DOHH2 (cell line): ENCODE measurements around the gene SOHLH2.

ENCODE experiments used
- H3F3A ChIP-seq: fragments of 200-600 bp; sonication (generic), shearing (Covaris generic); 2 replicates; pipeline ENCODE4 v1.6.0; 2016; ENCODE audit warnings: antibody characterized with exemption, mild to moderate bottlenecking; ENCODE audit not compliant: control insufficient read depth, insufficient read depth
- H3K27ac ChIP-seq: fragments of 200-600 bp; sonication (generic); 2 replicates; pipeline ENCODE4 v1.5.1; 2014; ENCODE audit warnings: low read depth, mild to moderate bottlenecking, low read length, moderate library complexity
- H3K27me3 ChIP-seq: fragments of 200-600 bp; sonication (generic); 2 replicates; pipeline ENCODE4 v1.6.1; 2014; ENCODE audit warnings: mild to moderate bottlenecking, low read length, mixed read lengths; ENCODE audit not compliant: control insufficient read depth
- H3K36me3 ChIP-seq: fragments of 200-600 bp; sonication (generic); 2 replicates; pipeline ENCODE4 v1.6.1; 2014; ENCODE audit warnings: mild to moderate bottlenecking, low read length, moderate library complexity, mixed read lengths; ENCODE audit not compliant: control insufficient read depth
- H3K4me1 ChIP-seq: fragments of 200-600 bp; sonication (generic); 2 replicates; pipeline ENCODE4 v1.6.1; 2014; ENCODE audit warnings: mild to moderate bottlenecking, low read length, mixed read lengths; ENCODE audit not compliant: control insufficient read depth
- H3K4me2 ChIP-seq: fragments of 200-600 bp; sonication (generic); 2 replicates; pipeline ENCODE4 v1.6.0; 2014; ENCODE audit warnings: mild to moderate bottlenecking, low read length, moderate library complexity
- H3K4me3 ChIP-seq: fragments of 200-600 bp; sonication (generic); 2 replicates; pipeline ENCODE4 v1.5.1; 2014; ENCODE audit warnings: mild to moderate bottlenecking, low read length, mixed read lengths
- H3K79me2 ChIP-seq: fragments of 200-600 bp; sonication (generic); 2 replicates; pipeline ENCODE4 v1.6.1; 2014; ENCODE audit warnings: mild to moderate bottlenecking, low read length, mixed read lengths; ENCODE audit not compliant: control insufficient read depth
- H3K9me2 ChIP-seq: fragments of 200-600 bp; sonication (generic); replicated peaks from 2 replicates; pipeline ENCODE4 v1.6.1; 2014; ENCODE audit warnings: mild to moderate bottlenecking, low read length, mixed read lengths; ENCODE audit not compliant: control insufficient read depth
- H3K9me3 ChIP-seq: fragments of 200-600 bp; sonication (generic); 2 replicates; pipeline ENCODE4 v1.6.1; 2014; ENCODE audit warnings: antibody characterized with exemption, low read length, mixed read lengths; ENCODE audit not compliant: control insufficient read depth, insufficient read depth
- H4K20me1 ChIP-seq: fragments of 200-600 bp; sonication (generic); 2 replicates; pipeline ENCODE4 v1.6.0; 2014; ENCODE audit warnings: low read depth, mild to moderate bottlenecking, antibody characterized with exemption, low read length, moderate library complexity; ENCODE audit not compliant: control insufficient read depth, insufficient read depth
- CTCF ChIP-seq: fragments of 200-600 bp; sonication (generic); IDR thresholded peaks from one replicate; pipeline ENCODE4 v1.5.1; 2014; ENCODE audit warnings: antibody characterized with exemption, mild to moderate bottlenecking, low read depth, low read length; ENCODE audit not compliant: poor library complexity, severe bottlenecking
- EZH2phosphoT487 ChIP-seq: fragments of 200-600 bp; sonication (generic); IDR thresholded peaks from 2 replicates; pipeline ENCODE4 v1.6.1; 2017; ENCODE audit warnings: borderline replicate concordance, mild to moderate bottlenecking, antibody characterized with exemption, low read length, moderate library complexity, mixed read lengths

The SOHLH2 gene

DNA sequence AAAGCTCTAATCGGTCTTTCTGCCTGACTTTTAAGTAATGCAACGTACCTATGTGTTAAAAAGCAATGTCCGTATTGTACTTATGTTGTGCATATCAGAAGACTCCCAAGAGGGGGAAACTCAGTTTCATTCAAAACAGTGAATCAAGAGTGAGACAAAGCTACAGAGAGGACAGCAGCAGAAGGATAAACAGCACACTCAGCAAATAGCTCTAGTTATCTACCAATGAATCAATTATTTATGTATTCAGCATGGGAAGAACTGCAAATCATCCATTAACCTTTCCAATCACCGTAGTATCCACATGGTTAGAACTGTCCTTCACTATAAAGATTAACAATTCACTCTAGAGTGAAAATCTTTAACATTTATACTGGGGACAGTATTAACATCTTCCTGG is 36.7 kb upstream of the SOHLH2 start:
- no peaks in the 10 kb centered on the region for H3K27me3 ChIP-seq
- no peak overlapping the region for H3K27ac ChIP-seq
- no peaks in the 10 kb centered on the region for H3K9me2 ChIP-seq
- H3K9me3 ChIP-seq, result no peaks in the 10 kb centered on the region
- no peaks in the 10 kb centered on the region for H4K20me1 ChIP-seq
- no peak overlapping the region for H3K4me2 ChIP-seq
- H3K4me1 ChIP-seq, result no peaks in the 10 kb centered on the region
- H3K79me2 ChIP-seq, result no peaks in the 10 kb centered on the region
- H3F3A ChIP-seq, result no peaks in the 10 kb centered on the region
- H3K4me3 ChIP-seq, result no peak overlapping the region
- TF ChIP-seq EZH2phosphoT487 (no peak), CTCF (no peak)
- H3K36me3 ChIP-seq, result no peaks in the 10 kb centered on the region

DNA sequence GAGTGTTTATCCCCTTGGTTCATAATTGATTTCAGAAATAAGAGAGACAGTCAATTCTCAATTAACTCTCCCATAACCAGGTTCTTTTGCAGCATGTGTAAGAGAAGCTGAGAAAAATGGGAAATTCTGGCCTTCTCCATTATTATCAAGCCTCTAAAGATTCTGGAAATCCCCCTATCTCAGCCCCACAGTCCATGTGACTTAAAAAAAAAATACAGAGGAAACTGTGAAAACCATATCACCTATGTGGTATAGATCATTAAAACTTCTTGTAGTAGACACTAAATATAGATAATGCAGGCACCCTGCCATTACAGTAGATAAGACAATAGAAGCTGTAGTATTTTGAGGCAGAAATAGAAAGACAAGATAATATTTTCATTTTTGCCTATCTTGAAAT is 34.3 kb upstream of the SOHLH2 start:
- no peaks in the 10 kb centered on the region for H3K27me3 ChIP-seq
- H3K9me3 ChIP-seq, result no peaks in the 10 kb centered on the region
- H3K4me3 ChIP-seq, result no peak overlapping the region
- TF ChIP-seq CTCF (no peak), EZH2phosphoT487 (no peak)
- H4K20me1 ChIP-seq, result no peaks in the 10 kb centered on the region
- H3K79me2 ChIP-seq, result no peaks in the 10 kb centered on the region
- H3K4me2 ChIP-seq, result no peak overlapping the region
- no peak overlapping the region for H3K27ac ChIP-seq
- H3K4me1 ChIP-seq, result no peaks in the 10 kb centered on the region
- H3F3A ChIP-seq, result no peaks in the 10 kb centered on the region
- no peaks in the 10 kb centered on the region for H3K9me2 ChIP-seq
- H3K36me3 ChIP-seq, result no peaks in the 10 kb centered on the region

- Histone ChIP-seq H3F3A (no peaks in the 10 kb centered on the region), H3K27ac (no peak overlapping the region), H3K4me2 (no peak overlapping the region), H3K27me3 (no peaks in the 10 kb centered on the region), H3K9me3 (no peaks in the 10 kb centered on the region), H3K79me2 (no peaks in the 10 kb centered on the region), H3K9me2 (no peaks in the 10 kb centered on the region), H3K36me3 (no peaks in the 10 kb centered on the region), H3K4me1 (no peaks in the 10 kb centered on the region), H4K20me1 (no peaks in the 10 kb centered on the region), H3K4me3 (no peak overlapping the region)
- TF ChIP-seq EZH2phosphoT487 (no peak), CTCF (no peak)
Observed at GRCh38 chr13:36244990-36245389, 30.6 kb upstream of the SOHLH2 start.

DNA sequence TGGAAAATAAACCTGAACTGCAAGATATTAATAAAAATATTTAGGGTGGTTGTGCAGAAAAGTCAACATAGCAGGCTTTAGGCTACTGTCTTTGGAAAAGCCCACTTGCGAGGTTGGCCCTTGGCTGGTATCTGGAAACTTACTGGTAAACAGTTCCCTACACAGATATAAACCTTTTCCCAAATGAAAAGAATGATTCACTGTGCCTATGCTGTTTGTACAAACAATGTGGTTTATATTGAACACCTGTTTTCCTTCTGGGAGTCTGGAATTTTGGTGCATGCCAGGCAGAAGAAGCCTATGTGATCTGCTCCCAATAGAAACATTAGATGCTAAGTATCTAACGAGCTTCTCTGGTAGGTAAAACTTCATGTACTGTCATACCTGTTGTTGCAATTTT is 29.7 kb upstream of the SOHLH2 start:
- no peaks in the 10 kb centered on the region for H3K79me2 ChIP-seq
- no peaks in the 10 kb centered on the region for H3K27me3 ChIP-seq
- H3K4me1 ChIP-seq, result no peaks in the 10 kb centered on the region
- H3K9me3 ChIP-seq, result no peaks in the 10 kb centered on the region
- no peaks in the 10 kb centered on the region for H3F3A ChIP-seq
- no peaks in the 10 kb centered on the region for H3K36me3 ChIP-seq
- H3K4me3 ChIP-seq, result no peak overlapping the region
- H3K4me2 ChIP-seq, result no peak overlapping the region
- H3K27ac ChIP-seq, result no peak overlapping the region
- no peaks in the 10 kb centered on the region for H3K9me2 ChIP-seq
- H4K20me1 ChIP-seq, result no peaks in the 10 kb centered on the region
- TF ChIP-seq EZH2phosphoT487 (no peak), CTCF (no peak)
